ENCODE results near the gene BLCAP.
"Not testable (repeated sequence)": the region's sequence is repeated elsewhere in the genome, so short reads cannot be mapped to it uniquely, and the experiment has no call there.

BLCAP gene

DNA sequence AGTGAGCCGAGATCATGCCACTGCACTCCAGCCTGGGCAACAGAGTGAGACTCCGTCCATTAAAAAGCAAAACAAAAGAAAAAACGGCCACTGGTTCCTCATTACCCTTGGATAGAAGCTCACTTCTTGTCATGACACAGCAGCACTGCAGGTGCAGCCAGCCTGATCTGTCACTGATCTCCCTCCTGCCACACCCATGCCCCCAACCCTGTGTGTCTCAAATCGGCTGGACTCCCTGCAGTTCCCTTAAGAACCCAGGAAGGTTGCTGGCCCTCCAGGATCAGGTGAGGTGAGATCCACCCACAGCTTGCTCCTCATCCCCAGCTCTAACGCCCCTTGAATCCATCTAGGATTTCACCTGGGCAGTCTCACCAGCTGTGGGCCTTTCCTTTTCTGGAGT lies 32.9 kb downstream of the BLCAP start:
- in situ Hi-C loops (cut with HindIII; ENCODE audit: low pct_unique_long_range_greater_than_20kb, low sequenced_read_pairs): no loop called here
- TF ChIP-seq JUND (IDR thresholded peaks at IDR 0.05; ENCODE audit: low read depth): no peak
- DNase-seq (ENCODE audit: low read depth in 1 of 2, low spot score in 1 of 2): no peak

DNA sequence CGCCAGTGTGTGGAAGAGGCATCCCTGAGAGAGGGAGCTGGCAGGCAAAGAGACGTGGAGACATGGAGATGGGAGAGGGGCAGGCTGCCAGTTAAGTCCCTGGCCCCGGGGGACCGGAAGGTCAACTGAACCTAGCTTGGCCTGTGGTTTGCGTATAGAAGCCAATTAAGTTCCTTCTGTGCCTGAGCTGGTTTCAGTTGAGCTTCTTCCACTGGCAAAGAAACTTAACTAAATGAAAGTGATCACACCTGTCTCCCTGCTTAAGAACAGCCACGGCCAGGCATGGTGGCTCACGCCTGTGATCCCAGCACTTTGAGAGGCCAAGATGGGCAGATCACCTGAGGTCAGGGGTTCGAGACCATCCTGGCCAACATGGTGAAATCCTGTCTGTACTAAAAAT lies 33.4 kb downstream of the BLCAP start:
- no peak for TF ChIP-seq JUND (IDR thresholded peaks at IDR 0.05; ENCODE audit: low read depth)
- no peak for DNase-seq (ENCODE audit: low read depth in 1 of 2, low spot score in 1 of 2)
- in situ Hi-C loops (cut with HindIII; ENCODE audit: low pct_unique_long_range_greater_than_20kb, low sequenced_read_pairs): no loop called here

DNA sequence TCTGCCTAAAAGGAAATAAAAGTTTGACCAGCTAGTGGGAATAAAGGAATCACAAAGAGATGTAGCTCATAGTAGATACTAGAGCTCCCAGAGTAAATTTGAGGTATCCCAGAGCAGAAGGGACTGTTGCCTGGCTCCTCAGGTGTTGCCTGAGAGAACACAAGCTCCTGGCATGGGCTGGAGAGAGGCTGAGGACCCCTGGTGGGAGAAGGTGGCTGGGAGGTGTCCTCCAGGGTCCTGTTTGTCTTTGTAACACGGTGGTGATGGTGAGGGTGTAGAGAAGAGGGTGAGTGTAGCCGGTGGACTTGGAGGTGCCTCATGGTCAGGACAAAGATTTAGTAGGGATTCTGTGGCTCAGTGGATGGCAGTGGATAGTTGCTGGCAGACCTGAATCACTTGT lies 34.7 kb downstream of the BLCAP start:
- in situ Hi-C loops (cut with HindIII; ENCODE audit: low pct_unique_long_range_greater_than_20kb, low sequenced_read_pairs): no loop called here
- no peak for TF ChIP-seq JUND (IDR thresholded peaks at IDR 0.05; ENCODE audit: low read depth)
- no peak for DNase-seq (ENCODE audit: low read depth in 1 of 2, low spot score in 1 of 2)

DNA sequence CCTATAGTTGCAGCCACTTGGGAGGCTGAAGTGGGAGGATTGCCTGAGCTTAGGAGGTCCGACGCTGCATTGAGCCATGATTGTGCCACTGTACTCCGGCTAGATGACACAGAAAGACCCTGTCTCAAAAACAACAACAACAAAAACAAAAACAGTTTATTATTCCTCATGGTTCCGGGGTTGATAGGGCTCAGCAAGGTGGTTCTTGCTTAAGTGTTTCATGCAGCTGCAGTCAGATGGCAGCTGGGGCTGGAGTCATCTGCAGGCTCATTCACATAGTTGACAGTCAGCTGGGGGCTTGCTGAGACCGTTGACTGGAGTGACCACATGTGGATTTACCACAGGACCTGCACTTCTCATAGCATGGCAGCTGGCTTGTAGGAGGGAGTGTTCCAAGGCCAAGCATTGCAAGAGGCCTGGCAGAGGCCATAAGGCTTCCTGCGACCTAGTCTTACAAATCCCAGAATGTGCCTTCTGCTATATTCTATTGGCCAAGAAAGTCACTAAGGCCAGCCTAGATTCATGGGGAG lies 35.5 kb downstream of the BLCAP start:
- in situ Hi-C loops (cut with HindIII; ENCODE audit: low pct_unique_long_range_greater_than_20kb, low sequenced_read_pairs): no loop called here
- DNase-seq (ENCODE audit: low read depth in 1 of 2, low spot score in 1 of 2): no peak
- TF ChIP-seq JUND (IDR thresholded peaks at IDR 0.05; ENCODE audit: low read depth): no peak

DNA sequence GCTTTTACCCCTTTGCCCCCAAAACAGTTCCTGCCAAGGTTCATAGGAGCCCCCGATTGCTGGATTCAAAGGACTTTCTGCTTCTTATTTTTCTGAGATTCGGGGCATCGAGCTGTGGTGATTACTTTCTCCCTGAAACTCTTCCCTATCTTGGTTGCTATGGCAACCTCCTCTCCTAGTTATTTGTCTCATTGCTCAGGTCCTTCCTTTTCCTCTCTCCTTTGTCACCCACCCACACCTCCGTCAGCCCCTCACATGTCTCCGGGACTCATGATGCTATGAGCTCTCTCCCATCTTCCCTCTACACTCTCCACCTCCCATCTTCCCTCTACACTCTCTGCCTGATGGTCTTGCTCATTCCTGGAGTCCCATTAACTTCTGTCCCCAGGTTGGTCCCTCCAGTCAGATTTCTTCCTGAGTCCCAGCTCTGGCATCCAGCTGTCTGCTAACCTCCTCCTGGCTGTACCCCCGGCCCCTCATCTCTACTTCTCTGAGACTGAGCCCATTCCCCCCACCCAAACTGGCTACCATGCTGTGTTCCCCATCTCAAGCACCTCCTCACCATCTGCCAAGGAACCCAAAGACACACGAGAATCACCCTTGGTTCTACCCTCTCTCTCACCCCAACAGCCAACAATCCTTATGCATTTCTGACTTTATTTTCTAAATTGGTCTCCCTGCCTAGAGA lies 36.9 kb downstream of the BLCAP start:
- in situ Hi-C loops (cut with HindIII; ENCODE audit: low pct_unique_long_range_greater_than_20kb, low sequenced_read_pairs): no loop called here
- no peak for DNase-seq (ENCODE audit: low read depth in 1 of 2, low spot score in 1 of 2)
- no peak for TF ChIP-seq JUND (IDR thresholded peaks at IDR 0.05; ENCODE audit: low read depth)

- in situ Hi-C loops (cut with HindIII; ENCODE audit: low pct_unique_long_range_greater_than_20kb, low sequenced_read_pairs); DNase-seq (ENCODE audit: low read depth in 1 of 2, low spot score in 1 of 2): not testable (repeated sequence)
Measured at GRCh38 chr20:37486209-37486608, 41.5 kb downstream of the BLCAP start.

DNA sequence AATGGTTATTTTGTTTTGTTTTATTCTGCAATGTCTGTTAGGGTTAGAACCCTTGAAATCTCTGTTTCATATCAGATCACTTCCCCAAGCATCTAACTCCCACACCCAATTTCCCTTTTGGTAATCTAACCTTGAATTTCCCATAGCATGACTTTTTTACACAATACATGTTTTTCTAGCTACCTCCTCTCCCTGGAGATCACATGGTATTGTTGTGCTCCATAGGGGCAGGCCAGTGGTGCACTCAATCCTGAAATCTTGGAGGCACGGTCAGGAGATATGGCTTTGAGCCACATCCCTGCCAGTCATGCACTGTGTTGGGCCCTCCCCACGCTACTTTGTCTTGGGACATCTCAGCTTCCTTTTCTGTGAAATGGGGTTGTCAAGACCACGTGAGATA lies 43.3 kb downstream of the BLCAP start:
- in situ Hi-C loops (cut with HindIII; ENCODE audit: low pct_unique_long_range_greater_than_20kb, low sequenced_read_pairs): no loop called here
- TF ChIP-seq JUND (IDR thresholded peaks at IDR 0.05; ENCODE audit: low read depth): no peak
- no peak for DNase-seq (ENCODE audit: low read depth in 1 of 2, low spot score in 1 of 2)

- no peak for TF ChIP-seq JUND (IDR thresholded peaks at IDR 0.05; ENCODE audit: low read depth)
- in situ Hi-C loops (cut with HindIII; ENCODE audit: low pct_unique_long_range_greater_than_20kb, low sequenced_read_pairs): no loop called here
- no peak for DNase-seq (ENCODE audit: low read depth in 1 of 2, low spot score in 1 of 2)
Measured at GRCh38 chr20:37481610-37482009, 46.1 kb downstream of the BLCAP start.

GRCh38 chr20:37480919-37481318 lies 46.8 kb downstream of the BLCAP start:
- no peak for DNase-seq (ENCODE audit: low read depth in 1 of 2, low spot score in 1 of 2)
- no peak for TF ChIP-seq JUND (IDR thresholded peaks at IDR 0.05; ENCODE audit: low read depth)
- in situ Hi-C loops (cut with HindIII; ENCODE audit: low pct_unique_long_range_greater_than_20kb, low sequenced_read_pairs): no loop called here

DNA sequence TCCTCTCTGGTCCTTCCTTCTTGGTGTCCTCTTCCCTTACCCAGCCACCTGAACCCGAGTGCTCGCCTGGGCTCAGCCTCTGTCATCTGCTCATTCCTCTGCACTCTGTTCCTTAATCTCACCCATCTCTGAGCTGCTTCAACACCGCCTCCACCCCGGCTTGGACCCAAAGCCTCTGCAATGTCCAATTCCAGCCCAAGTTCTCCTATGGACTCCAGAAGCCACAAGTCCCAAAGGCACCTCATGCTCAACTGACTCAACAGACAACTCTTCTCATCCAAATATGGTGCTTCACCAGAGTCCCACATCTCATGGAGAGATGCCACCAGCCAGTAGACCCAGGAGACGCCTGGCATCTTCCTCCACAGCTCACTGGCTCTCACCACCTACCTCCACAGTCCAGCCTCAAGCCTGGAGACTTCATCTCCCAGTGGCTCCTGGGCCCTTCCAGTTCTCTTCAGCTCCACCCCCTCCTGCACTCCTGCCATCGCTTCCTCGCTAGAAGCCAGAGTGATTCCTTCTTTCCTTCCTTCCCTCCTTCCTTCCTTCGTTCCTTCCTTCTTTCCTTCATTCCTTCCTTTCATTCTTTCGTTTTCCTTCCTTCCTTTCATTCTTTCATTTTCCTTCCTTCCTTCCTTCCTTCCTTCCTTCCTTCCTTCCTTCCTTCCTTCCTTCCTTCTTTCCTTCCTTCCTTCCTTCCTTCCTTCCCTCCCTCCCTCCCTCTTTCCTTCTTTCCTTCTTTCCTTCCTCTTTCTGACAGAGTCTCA lies 47.6 kb downstream of the BLCAP start:
- no peak for DNase-seq (ENCODE audit: low read depth in 1 of 2, low spot score in 1 of 2)
- no peak for TF ChIP-seq JUND (IDR thresholded peaks at IDR 0.05; ENCODE audit: low read depth)
- in situ Hi-C loops (cut with HindIII; ENCODE audit: low pct_unique_long_range_greater_than_20kb, low sequenced_read_pairs): no loop called here

DNA sequence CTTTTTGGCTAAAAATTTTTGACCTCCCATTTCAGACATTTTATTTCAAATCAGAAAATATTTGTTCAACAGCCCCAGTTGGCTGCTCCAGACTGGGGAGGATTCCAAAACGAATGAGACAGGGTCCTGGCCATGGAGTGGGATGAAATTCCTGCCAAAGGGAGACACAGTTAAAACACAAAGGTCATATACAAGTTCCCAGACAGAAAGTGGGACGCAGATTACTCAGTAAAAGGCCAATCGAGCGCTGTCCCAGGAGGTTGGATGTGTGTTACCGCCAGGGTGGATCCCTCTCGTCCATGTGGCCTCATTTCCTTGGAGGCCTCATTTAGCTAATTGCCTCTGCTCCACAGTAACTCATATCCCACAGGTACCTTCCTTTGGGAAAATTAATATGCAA lies 48.4 kb downstream of the BLCAP start:
- no peak for DNase-seq (ENCODE audit: low read depth in 1 of 2, low spot score in 1 of 2)
- TF ChIP-seq JUND (IDR thresholded peaks at IDR 0.05; ENCODE audit: low read depth): no peak
- in situ Hi-C loops (cut with HindIII; ENCODE audit: low pct_unique_long_range_greater_than_20kb, low sequenced_read_pairs): no loop called here

- no peak for DNase-seq (ENCODE audit: low read depth in 1 of 2, low spot score in 1 of 2)
- in situ Hi-C loops (cut with HindIII; ENCODE audit: low pct_unique_long_range_greater_than_20kb, low sequenced_read_pairs): no loop called here
Measured at GRCh38 chr20:37477041-37477440, 50.6 kb downstream of the BLCAP start.

GRCh38 chr20:37475252-37475651 lies 52.4 kb downstream of the BLCAP start:
- in situ Hi-C loops (cut with HindIII; ENCODE audit: low pct_unique_long_range_greater_than_20kb, low sequenced_read_pairs): no loop called here
- no peak for TF ChIP-seq JUND (IDR thresholded peaks at IDR 0.05; ENCODE audit: low read depth)
- DNase-seq (ENCODE audit: low read depth in 1 of 2, low spot score in 1 of 2): no peak

More at GRCh38 chr20:37477041-37477440, 50.6 kb downstream of the BLCAP start:
- TF ChIP-seq JUND (IDR thresholded peaks at IDR 0.05; ENCODE audit: low read depth): no peak
